ENCODE data around the gene B3GALNT2.
"Not testable (repeated sequence)": the region's sequence is repeated elsewhere in the genome, so short reads cannot be mapped to it uniquely, and the experiment has no call there.

The B3GALNT2 gene

GRCh38 chr1:235545292-235545930 lies 41.2 kb upstream of the B3GALNT2 start:
- H3K27ac ChIP-seq, result no peak overlapping the region
- no peaks in the 10 kb centered on the region for H3K36me3 ChIP-seq (ENCODE audit: insufficient read depth)
- no peak overlapping the region for H3K9ac ChIP-seq
- H4K20me1 ChIP-seq (ENCODE audit: insufficient read depth), result no peaks in the 10 kb centered on the region
- no peaks in the 10 kb centered on the region for H3K27me3 ChIP-seq (ENCODE audit: insufficient read depth, low read depth)
- H3K4me1 ChIP-seq (ENCODE audit: low read depth, poor library complexity, severe bottlenecking), result no peaks in the 10 kb centered on the region
- TF ChIP-seq, protein P1, sequence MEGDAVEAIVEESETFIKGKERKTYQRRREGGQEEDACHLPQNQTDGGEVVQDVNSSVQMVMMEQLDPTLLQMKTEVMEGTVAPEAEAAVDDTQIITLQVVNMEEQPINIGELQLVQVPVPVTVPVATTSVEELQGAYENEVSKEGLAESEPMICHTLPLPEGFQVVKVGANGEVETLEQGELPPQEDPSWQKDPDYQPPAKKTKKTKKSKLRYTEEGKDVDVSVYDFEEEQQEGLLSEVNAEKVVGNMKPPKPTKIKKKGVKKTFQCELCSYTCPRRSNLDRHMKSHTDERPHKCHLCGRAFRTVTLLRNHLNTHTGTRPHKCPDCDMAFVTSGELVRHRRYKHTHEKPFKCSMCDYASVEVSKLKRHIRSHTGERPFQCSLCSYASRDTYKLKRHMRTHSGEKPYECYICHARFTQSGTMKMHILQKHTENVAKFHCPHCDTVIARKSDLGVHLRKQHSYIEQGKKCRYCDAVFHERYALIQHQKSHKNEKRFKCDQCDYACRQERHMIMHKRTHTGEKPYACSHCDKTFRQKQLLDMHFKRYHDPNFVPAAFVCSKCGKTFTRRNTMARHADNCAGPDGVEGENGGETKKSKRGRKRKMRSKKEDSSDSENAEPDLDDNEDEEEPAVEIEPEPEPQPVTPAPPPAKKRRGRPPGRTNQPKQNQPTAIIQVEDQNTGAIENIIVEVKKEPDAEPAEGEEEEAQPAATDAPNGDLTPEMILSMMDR (conservative IDR thresholded peaks at IDR 0.05; ENCODE audit: low read depth, low read length), result no peak
- no peaks in the 10 kb centered on the region for H3K79me2 ChIP-seq (ENCODE audit: insufficient read depth, low read depth)
- H2AFZ ChIP-seq (ENCODE audit: low read depth), result no peak overlapping the region
- H3K4me2 ChIP-seq, result no peak overlapping the region
- H3K4me3 ChIP-seq (IDR thresholded peaks at IDR 0.05; ENCODE audit: insufficient read depth, low read depth, low read length), result no peak overlapping the region

GRCh38 chr1:235542845-235543244 lies 38.6 kb upstream of the B3GALNT2 start:
- not testable (repeated sequence) for H3K4me2 ChIP-seq; H3K9ac ChIP-seq; H3K4me3 ChIP-seq (IDR thresholded peaks at IDR 0.05; ENCODE audit: insufficient read depth, low read depth, low read length); H3K79me2 ChIP-seq (ENCODE audit: insufficient read depth, low read depth); H3K27me3 ChIP-seq (ENCODE audit: insufficient read depth, low read depth); H2AFZ ChIP-seq (ENCODE audit: low read depth); H3K36me3 ChIP-seq (ENCODE audit: insufficient read depth); H3K27ac ChIP-seq; H4K20me1 ChIP-seq (ENCODE audit: insufficient read depth); H3K4me1 ChIP-seq (ENCODE audit: low read depth, poor library complexity, severe bottlenecking)

DNA sequence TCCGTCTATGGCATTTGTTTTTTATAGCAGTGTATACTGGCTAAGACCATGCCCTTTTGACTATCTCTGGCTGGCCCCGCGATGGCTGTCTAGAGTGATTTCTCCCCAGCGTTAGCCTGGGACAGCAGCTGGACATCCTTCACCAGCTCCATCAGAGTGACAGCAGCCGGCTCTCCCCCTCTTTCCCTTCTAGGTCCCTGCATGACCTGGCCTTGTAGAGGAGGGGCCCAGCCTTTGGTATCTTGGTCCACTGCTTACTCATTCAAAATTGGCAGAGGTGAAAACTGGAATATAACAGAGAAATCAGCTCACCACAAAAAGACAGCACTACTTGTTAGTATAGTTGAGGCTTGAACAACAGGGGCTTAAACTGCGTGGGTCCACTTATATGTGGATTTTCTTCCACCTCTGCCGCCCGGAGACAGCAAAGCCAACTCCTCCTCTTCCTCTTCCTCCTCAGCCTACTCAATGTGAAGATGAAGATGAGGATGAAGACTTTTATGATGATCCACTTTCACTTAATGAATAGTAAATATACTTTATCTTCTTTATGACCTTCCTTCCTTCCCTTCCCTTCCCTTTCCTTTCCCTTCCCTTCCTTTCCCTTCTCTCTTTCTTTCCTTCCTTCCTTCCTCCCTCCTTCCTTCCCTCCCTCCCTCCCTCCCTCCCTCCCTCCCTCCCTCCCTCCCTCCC lies 29.4 kb upstream of the B3GALNT2 start:
- Histone ChIP-seq H3K4me1 (ENCODE audit: low read depth, poor library complexity, severe bottlenecking) (no peaks in the 10 kb centered on the region), H3K36me3 (ENCODE audit: insufficient read depth) (no peaks in the 10 kb centered on the region), H3K27me3 (ENCODE audit: insufficient read depth, low read depth) (no peaks in the 10 kb centered on the region), H3K4me2 (no peak overlapping the region), H3K9ac (no peak overlapping the region), H4K20me1 (ENCODE audit: insufficient read depth) (no peaks in the 10 kb centered on the region), H2AFZ (ENCODE audit: low read depth) (no peak overlapping the region), H3K27ac (no peak overlapping the region), H3K4me3 (IDR thresholded peaks at IDR 0.05; ENCODE audit: insufficient read depth, low read depth, low read length) (no peak overlapping the region), H3K79me2 (ENCODE audit: insufficient read depth, low read depth) (no peaks in the 10 kb centered on the region)
- TF ChIP-seq, protein P1 (conservative IDR thresholded peaks at IDR 0.05; ENCODE audit: low read depth, low read length), result no peak

- Histone ChIP-seq H3K4me2 (no peak overlapping the region), H3K9ac (no peak overlapping the region), H3K36me3 (ENCODE audit: insufficient read depth) (no peaks in the 10 kb centered on the region), H3K79me2 (ENCODE audit: insufficient read depth, low read depth) (no peaks in the 10 kb centered on the region), H3K4me3 (IDR thresholded peaks at IDR 0.05; ENCODE audit: insufficient read depth, low read depth, low read length) (no peak overlapping the region), H3K4me1 (ENCODE audit: low read depth, poor library complexity, severe bottlenecking) (no peaks in the 10 kb centered on the region), H4K20me1 (ENCODE audit: insufficient read depth) (no peaks in the 10 kb centered on the region), H2AFZ (ENCODE audit: low read depth) (no peak overlapping the region), H3K27ac (no peak overlapping the region), H3K27me3 (ENCODE audit: insufficient read depth, low read depth) (no peaks in the 10 kb centered on the region)
- TF ChIP-seq, protein P1 (conservative IDR thresholded peaks at IDR 0.05; ENCODE audit: low read depth, low read length), result no peak
These were observed 28.1 kb upstream of the B3GALNT2 start for GRCh38 chr1:235532360-235532759.

GRCh38 chr1:235527196-235527814 lies 23.1 kb upstream of the B3GALNT2 start:
- Histone ChIP-seq H3K36me3 (ENCODE audit: insufficient read depth) (no peaks in the 10 kb centered on the region), H2AFZ (ENCODE audit: low read depth) (no peak overlapping the region), H4K20me1 (ENCODE audit: insufficient read depth) (no peaks in the 10 kb centered on the region), H3K9ac (no peak overlapping the region), H3K4me1 (ENCODE audit: low read depth, poor library complexity, severe bottlenecking) (no peaks in the 10 kb centered on the region), H3K4me2 (no peak overlapping the region), H3K27ac (no peak overlapping the region), H3K27me3 (ENCODE audit: insufficient read depth, low read depth) (no peaks in the 10 kb centered on the region), H3K79me2 (ENCODE audit: insufficient read depth, low read depth) (no peaks in the 10 kb centered on the region), H3K4me3 (IDR thresholded peaks at IDR 0.05; ENCODE audit: insufficient read depth, low read depth, low read length) (no peak overlapping the region)
- TF ChIP-seq, protein P1 (conservative IDR thresholded peaks at IDR 0.05; ENCODE audit: low read depth, low read length), result no peak

All from KMS-11 (cell line).